Mesothelial cell of epicardium (in vitro differentiated cells): ENCODE data around the gene ESRRA. TPM values are rescaled to one million over a fixed set of nuclear protein-coding genes. Genes with fewer than 3 reads are reported as not detected.
A peak's percentile ranks its signal among the peaks of the same experiment; 100 is the strongest.

Experiments used
- DNase-seq, 2 experiments: peaks; one replicate each; pipeline ENCODE4 v3.0.0; 2021; ENCODE audit warnings: low spot score in 2 of 2; ENCODE audit not compliant: unreplicated experiment in 2 of 2
- H3K27ac Mint-ChIP-seq: 2 replicates; pipeline ENCODE4 v1.8.0; 2021; ENCODE audit warnings: mixed read lengths
- H3K27me3 Mint-ChIP-seq: 2 replicates; pipeline ENCODE4 v1.8.0; 2021; ENCODE audit warnings: low read depth, mixed read lengths
- H3K36me3 Mint-ChIP-seq: 2 replicates; pipeline ENCODE4 v1.8.0; 2021; ENCODE audit warnings: mixed read lengths
- H3K4me1 Mint-ChIP-seq: 2 replicates; pipeline ENCODE4 v1.8.0; 2021; ENCODE audit warnings: mixed read lengths
- H3K4me3 Mint-ChIP-seq: 2 replicates; pipeline ENCODE4 v1.8.0; 2021; ENCODE audit warnings: mild to moderate bottlenecking, moderate library complexity, mixed read lengths
- H3K9me3 Mint-ChIP-seq: 2 replicates; pipeline ENCODE4 v1.8.0; 2021; ENCODE audit warnings: mixed read lengths
- CTCF ChIP-seq: fragments of 200-600 bp; sonication (generic); IDR thresholded peaks from one replicate; pipeline ENCODE4 v1.5.0; 2021; ENCODE audit warnings: antibody characterized with exemption; ENCODE audit not compliant: unreplicated experiment
- total RNA-seq: library from RNA; stranded (reverse); gene quantifications from 3 replicates; pipeline ENCODE4 v1.2.1, GENCODE V29; 2021

The ESRRA gene
- total RNA-seq, 1 donor from 2014 or later = 26.6 TPM

GRCh38 chr11:64327993-64328392 is 22.7 kb downstream of the ESRRA start:
- Mint-ChIP-seq H3K27ac (no peak overlapping the region), H3K36me3 (no peaks in the 10 kb centered on the region), H3K4me1 (peaks cover 2% of the 10 kb centered on the region), H3K4me3 (no peak overlapping the region), H3K9me3 (no peaks in the 10 kb centered on the region), H3K27me3 (no peaks in the 10 kb centered on the region)
- no peak for DNase-seq
- no peak for TF ChIP-seq CTCF

GRCh38 chr11:64330888-64331287 is 25.6 kb downstream of the ESRRA start:
- Mint-ChIP-seq H3K4me3 (no peak overlapping the region), H3K27me3 (no peaks in the 10 kb centered on the region), H3K36me3 (no peaks in the 10 kb centered on the region), H3K9me3 (no peaks in the 10 kb centered on the region), H3K27ac (no peak overlapping the region), H3K4me1 (peaks cover 7% of the 10 kb centered on the region)
- no peak for TF ChIP-seq CTCF
- no peak for DNase-seq

- H3K36me3 Mint-ChIP-seq = no peaks in the 10 kb centered on the region
- no peaks in the 10 kb centered on the region for H3K27me3 Mint-ChIP-seq
- H3K4me1 Mint-ChIP-seq = peaks cover 7% of the 10 kb centered on the region
- no peak overlapping the region for H3K4me3 Mint-ChIP-seq
- no peak for DNase-seq
- TF ChIP-seq CTCF = no peak
- H3K27ac Mint-ChIP-seq = no peak overlapping the region
- no peaks in the 10 kb centered on the region for H3K9me3 Mint-ChIP-seq
Observed at GRCh38 chr11:64331569-64332371, 26.4 kb downstream of the ESRRA start.

- no peak for TF ChIP-seq CTCF
- Mint-ChIP-seq H3K9me3 (no peaks in the 10 kb centered on the region), H3K4me1 (peaks cover 11% of the 10 kb centered on the region), H3K36me3 (no peaks in the 10 kb centered on the region), H3K27me3 (no peaks in the 10 kb centered on the region), H3K27ac (no peak overlapping the region), H3K4me3 (no peak overlapping the region)
- no peak for DNase-seq
Observed at GRCh38 chr11:64333556-64333955, 28.2 kb downstream of the ESRRA start.

GRCh38 chr11:64334764-64335735 is 29.7 kb downstream of the ESRRA start:
- no peak for DNase-seq
- Mint-ChIP-seq H3K36me3 (no peaks in the 10 kb centered on the region), H3K4me1 (peaks cover 11% of the 10 kb centered on the region), H3K9me3 (no peaks in the 10 kb centered on the region), H3K4me3 (no peak overlapping the region), H3K27ac (peak overlapping the region; percentile 87), H3K27me3 (no peaks in the 10 kb centered on the region)
- TF ChIP-seq CTCF = no peak
